ENCODE results near the gene PDS5B.
"Not testable (repeated sequence)": the region's sequence is repeated elsewhere in the genome, so short reads cannot be mapped to it uniquely, and the experiment has no call there.

Gene PDS5B

DNA sequence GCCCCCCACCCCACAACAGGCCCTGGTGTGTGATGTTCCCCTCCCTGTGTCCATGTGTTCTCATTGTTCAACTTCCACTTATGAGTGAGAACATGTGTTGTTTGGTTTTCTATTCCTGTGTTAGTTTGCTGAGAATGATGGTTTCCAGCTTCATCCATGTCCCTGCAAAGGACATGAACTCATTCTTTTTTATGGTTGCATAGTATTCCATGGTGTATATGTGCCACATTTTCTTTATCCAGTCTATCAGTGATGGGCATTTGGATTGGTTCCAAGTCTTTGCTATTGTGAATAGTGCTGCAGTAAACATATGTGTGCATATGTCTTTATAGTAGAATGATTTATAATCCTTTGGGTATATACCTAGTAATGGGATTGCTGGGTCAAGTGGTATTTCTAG, 142.8 kb downstream of the PDS5B start:
- POLR2A ChIA-PET; H3K36me3 ChIP-seq (ENCODE audit: control insufficient read depth in 2 of 2, insufficient read depth in 1 of 2, low read length in 2 of 2); H3K9me3 ChIP-seq (ENCODE audit: control insufficient read depth, insufficient read depth, low read depth, low read length); H3K27ac ChIP-seq (ENCODE audit: extremely low read depth, low read depth, low read length); H3K4me3 ChIP-seq (ENCODE audit: low read depth, low read length); H3K4me1 ChIP-seq (ENCODE audit: control insufficient read depth, insufficient read depth, low read length); CTCF ChIA-PET: not testable (repeated sequence)
- TF ChIP-seq ZNF146 (tag by site-specific recombination; IDR thresholded peaks at IDR 0.05): peak; percentile 96

DNA sequence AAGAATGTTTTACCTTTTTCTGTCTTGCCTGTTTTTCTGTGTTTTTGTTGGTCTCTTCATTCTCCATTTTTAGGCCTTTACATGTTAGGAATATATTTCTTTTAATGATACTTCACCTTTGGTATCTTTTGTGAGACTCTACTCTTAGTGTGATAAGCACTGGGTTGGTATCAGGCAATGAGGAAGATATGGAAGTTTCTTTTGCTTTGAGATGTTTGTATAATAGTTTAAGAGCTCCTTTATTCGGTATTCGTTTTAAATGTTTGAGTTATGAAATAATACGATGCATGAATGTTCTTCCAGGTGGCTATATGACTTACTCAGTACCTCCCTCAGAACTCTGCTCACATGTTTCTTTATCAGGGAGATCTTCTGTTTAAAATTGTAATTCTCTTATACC, 144.8 kb downstream of the PDS5B start:
- Histone ChIP-seq H3K4me3 (ENCODE audit: low read depth, low read length) (no peak overlapping the region), H3K4me1 (ENCODE audit: control insufficient read depth, insufficient read depth, low read length) (no peaks in the 10 kb centered on the region), H3K27ac (ENCODE audit: extremely low read depth, low read depth, low read length) (no peak overlapping the region), H3K9me3 (ENCODE audit: control insufficient read depth, insufficient read depth, low read depth, low read length) (no peaks in the 10 kb centered on the region), H3K36me3 (ENCODE audit: control insufficient read depth in 2 of 2, insufficient read depth in 1 of 2, low read length in 2 of 2) (no peaks in the 10 kb centered on the region; a peak in 2 of 3 replicates)
- CTCF ChIA-PET: no interaction called here
- TF ChIP-seq ZNF610 (tag by site-specific recombination; IDR thresholded peaks at IDR 0.05; ENCODE audit: borderline replicate concordance) (no peak), ZNF76 (tag by site-specific recombination; IDR thresholded peaks at IDR 0.05; ENCODE audit: borderline replicate concordance, low read depth) (no peak), WT1 (tag by site-specific recombination; IDR thresholded peaks at IDR 0.05) (no peak), ZNF184 (tag by site-specific recombination; IDR thresholded peaks at IDR 0.05) (no peak), ZNF843 (tag by site-specific recombination; IDR thresholded peaks at IDR 0.05) (no peak), ZSCAN23 (tag by site-specific recombination; IDR thresholded peaks at IDR 0.05) (no peak)
- TF ChIP-seq, protein P1, sequence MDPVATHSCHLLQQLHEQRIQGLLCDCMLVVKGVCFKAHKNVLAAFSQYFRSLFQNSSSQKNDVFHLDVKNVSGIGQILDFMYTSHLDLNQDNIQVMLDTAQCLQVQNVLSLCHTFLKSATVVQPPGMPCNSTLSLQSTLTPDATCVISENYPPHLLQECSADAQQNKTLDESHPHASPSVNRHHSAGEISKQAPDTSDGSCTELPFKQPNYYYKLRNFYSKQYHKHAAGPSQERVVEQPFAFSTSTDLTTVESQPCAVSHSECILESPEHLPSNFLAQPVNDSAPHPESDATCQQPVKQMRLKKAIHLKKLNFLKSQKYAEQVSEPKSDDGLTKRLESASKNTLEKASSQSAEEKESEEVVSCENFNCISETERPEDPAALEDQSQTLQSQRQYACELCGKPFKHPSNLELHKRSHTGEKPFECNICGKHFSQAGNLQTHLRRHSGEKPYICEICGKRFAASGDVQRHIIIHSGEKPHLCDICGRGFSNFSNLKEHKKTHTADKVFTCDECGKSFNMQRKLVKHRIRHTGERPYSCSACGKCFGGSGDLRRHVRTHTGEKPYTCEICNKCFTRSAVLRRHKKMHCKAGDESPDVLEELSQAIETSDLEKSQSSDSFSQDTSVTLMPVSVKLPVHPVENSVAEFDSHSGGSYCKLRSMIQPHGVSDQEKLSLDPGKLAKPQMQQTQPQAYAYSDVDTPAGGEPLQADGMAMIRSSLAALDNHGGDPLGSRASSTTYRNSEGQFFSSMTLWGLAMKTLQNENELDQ (tag by site-specific recombination; IDR thresholded peaks at IDR 0.05; ENCODE audit: low read depth): no peak
- POLR2A ChIA-PET: no interaction called here

DNA sequence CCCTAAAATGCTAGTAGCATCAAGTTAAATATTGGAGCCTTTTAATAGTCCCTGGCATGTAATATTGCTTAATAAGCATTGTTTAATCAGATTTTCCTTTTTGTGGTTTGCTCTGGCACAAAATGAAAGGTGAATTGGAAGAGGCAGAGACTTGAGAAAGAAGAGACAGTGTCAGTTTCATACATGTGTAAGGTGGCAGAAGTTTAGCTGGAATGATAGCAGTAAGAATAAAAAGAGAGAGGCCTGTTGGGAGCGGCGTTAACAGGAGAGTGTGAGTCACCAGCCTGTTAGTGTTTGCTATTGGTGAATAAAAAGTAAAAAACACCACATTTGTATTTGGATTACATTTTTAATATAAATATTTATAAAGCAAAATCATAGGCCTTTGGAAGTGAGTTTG, 145.3 kb downstream of the PDS5B start:
- H3K9me3 ChIP-seq (ENCODE audit: control insufficient read depth, insufficient read depth, low read depth, low read length): no peaks in the 10 kb centered on the region
- H3K36me3 ChIP-seq (ENCODE audit: control insufficient read depth in 2 of 2, insufficient read depth in 1 of 2, low read length in 2 of 2): no peaks in the 10 kb centered on the region; a peak in 2 of 3 replicates
- CTCF ChIA-PET: no interaction called here
- H3K4me3 ChIP-seq (ENCODE audit: low read depth, low read length): no peak overlapping the region
- POLR2A ChIA-PET: no interaction called here
- H3K27ac ChIP-seq (ENCODE audit: extremely low read depth, low read depth, low read length): no peak overlapping the region
- H3K4me1 ChIP-seq (ENCODE audit: control insufficient read depth, insufficient read depth, low read length): no peaks in the 10 kb centered on the region
- TF ChIP-seq ZNF121 (tag by site-specific recombination; IDR thresholded peaks at IDR 0.05): no peak
- peak; percentile 23; the same call in 1 of the 2 replicates for TF ChIP-seq ZNF610 (tag by site-specific recombination; IDR thresholded peaks at IDR 0.05; ENCODE audit: borderline replicate concordance)
- no peak for TF ChIP-seq ZNF138 (tag by site-specific recombination; IDR thresholded peaks at IDR 0.05; ENCODE audit: borderline replicate concordance)
- no peak for TF ChIP-seq ZNF404 (tag by site-specific recombination; IDR thresholded peaks at IDR 0.05)
- TF ChIP-seq, protein P2, sequence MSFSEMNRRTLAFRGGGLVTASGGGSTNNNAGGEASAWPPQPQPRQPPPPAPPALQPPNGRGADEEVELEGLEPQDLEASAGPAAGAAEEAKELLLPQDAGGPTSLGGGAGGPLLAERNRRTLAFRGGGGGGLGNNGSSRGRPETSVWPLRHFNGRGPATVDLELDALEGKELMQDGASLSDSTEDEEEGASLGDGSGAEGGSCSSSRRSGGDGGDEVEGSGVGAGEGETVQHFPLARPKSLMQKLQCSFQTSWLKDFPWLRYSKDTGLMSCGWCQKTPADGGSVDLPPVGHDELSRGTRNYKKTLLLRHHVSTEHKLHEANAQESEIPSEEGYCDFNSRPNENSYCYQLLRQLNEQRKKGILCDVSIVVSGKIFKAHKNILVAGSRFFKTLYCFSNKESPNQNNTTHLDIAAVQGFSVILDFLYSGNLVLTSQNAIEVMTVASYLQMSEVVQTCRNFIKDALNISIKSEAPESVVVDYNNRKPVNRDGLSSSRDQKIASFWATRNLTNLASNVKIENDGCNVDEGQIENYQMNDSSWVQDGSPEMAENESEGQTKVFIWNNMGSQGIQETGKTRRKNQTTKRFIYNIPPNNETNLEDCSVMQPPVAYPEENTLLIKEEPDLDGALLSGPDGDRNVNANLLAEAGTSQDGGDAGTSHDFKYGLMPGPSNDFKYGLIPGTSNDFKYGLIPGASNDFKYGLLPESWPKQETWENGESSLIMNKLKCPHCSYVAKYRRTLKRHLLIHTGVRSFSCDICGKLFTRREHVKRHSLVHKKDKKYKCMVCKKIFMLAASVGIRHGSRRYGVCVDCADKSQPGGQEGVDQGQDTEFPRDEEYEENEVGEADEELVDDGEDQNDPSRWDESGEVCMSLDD (tag by site-specific recombination; IDR thresholded peaks at IDR 0.05): no peak
- TF ChIP-seq ZBTB8A (tag by site-specific recombination; IDR thresholded peaks at IDR 0.05): no peak

DNA sequence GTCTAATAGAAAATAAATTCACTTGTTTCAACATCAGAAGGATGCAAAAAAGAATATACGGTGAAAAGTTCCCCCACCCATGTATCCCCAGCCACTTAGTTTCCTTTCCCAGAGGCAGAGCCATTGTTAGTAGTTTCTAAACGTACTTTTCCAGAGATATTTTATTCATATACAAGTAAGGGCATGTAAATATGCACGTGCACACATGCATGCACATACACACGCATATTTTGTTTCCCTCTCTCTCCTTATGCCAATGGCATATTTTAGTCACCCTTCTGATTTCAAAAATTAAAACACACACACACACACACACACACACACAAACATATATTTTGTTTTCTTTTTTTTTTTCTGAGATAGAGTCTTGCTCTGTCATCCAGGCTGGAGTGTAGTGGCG, 147.4 kb downstream of the PDS5B start:
- Histone ChIP-seq H3K4me3 (ENCODE audit: low read depth, low read length) (no peak overlapping the region), H3K9me3 (ENCODE audit: control insufficient read depth, insufficient read depth, low read depth, low read length) (no peaks in the 10 kb centered on the region), H3K4me1 (ENCODE audit: control insufficient read depth, insufficient read depth, low read length) (no peaks in the 10 kb centered on the region), H3K36me3 (ENCODE audit: control insufficient read depth in 2 of 2, insufficient read depth in 1 of 2, low read length in 2 of 2) (no peaks in the 10 kb centered on the region; a peak in 2 of 3 replicates), H3K27ac (ENCODE audit: extremely low read depth, low read depth, low read length) (no peak overlapping the region)
- POLR2A ChIA-PET: no interaction called here
- CTCF ChIA-PET: no interaction called here
- TF ChIP-seq ZNF155 (tag by site-specific recombination; IDR thresholded peaks at IDR 0.05): no peak
- TF ChIP-seq ZNF302 (tag by site-specific recombination; IDR thresholded peaks at IDR 0.05; ENCODE audit: low read depth): no peak
- TF ChIP-seq ZNF223 (tag by site-specific recombination; IDR thresholded peaks at IDR 0.05): no peak
- no peak for TF ChIP-seq ZNF311 (tag by site-specific recombination; IDR thresholded peaks at IDR 0.05; ENCODE audit: borderline replicate concordance)
- no peak for TF ChIP-seq IKZF3 (tag by site-specific recombination; IDR thresholded peaks at IDR 0.05)
- TF ChIP-seq, protein P3, sequence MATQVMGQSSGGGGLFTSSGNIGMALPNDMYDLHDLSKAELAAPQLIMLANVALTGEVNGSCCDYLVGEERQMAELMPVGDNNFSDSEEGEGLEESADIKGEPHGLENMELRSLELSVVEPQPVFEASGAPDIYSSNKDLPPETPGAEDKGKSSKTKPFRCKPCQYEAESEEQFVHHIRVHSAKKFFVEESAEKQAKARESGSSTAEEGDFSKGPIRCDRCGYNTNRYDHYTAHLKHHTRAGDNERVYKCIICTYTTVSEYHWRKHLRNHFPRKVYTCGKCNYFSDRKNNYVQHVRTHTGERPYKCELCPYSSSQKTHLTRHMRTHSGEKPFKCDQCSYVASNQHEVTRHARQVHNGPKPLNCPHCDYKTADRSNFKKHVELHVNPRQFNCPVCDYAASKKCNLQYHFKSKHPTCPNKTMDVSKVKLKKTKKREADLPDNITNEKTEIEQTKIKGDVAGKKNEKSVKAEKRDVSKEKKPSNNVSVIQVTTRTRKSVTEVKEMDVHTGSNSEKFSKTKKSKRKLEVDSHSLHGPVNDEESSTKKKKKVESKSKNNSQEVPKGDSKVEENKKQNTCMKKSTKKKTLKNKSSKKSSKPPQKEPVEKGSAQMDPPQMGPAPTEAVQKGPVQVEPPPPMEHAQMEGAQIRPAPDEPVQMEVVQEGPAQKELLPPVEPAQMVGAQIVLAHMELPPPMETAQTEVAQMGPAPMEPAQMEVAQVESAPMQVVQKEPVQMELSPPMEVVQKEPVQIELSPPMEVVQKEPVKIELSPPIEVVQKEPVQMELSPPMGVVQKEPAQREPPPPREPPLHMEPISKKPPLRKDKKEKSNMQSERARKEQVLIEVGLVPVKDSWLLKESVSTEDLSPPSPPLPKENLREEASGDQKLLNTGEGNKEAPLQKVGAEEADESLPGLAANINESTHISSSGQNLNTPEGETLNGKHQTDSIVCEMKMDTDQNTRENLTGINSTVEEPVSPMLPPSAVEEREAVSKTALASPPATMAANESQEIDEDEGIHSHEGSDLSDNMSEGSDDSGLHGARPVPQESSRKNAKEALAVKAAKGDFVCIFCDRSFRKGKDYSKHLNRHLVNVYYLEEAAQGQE (tag by site-specific recombination; IDR thresholded peaks at IDR 0.05): no peak
- TF ChIP-seq ZNF473 (tag by site-specific recombination; IDR thresholded peaks at IDR 0.05): no peak
- no peak for TF ChIP-seq ZFHX2 (tag by site-specific recombination; conservative IDR thresholded peaks at IDR 0.05)
- TF ChIP-seq ZNF184 (tag by site-specific recombination; IDR thresholded peaks at IDR 0.05): no peak
- no peak for TF ChIP-seq ZNF214 (tag by site-specific recombination; IDR thresholded peaks at IDR 0.05; ENCODE audit: borderline replicate concordance)

Data from HEK293 (cell line).